Endodermal cell (in vitro differentiated cells): ENCODE data around the gene L1CAM. TPM values are rescaled to one million over a fixed set of nuclear protein-coding genes. Genes with fewer than 3 reads are reported as not detected.

Source experiments
- DNase-seq: peaks from one replicate; pipeline ENCODE4 v3.0.0-alpha.2; 2017
- H3K27ac ChIP-seq: 2 replicates; pipeline ENCODE4 v1.5.1; 2013; ENCODE audit warnings: mild to moderate bottlenecking, low read depth, low read length, moderate library complexity
- H3K27me3 ChIP-seq: 2 replicates; pipeline ENCODE4 v1.6.1; 2013; ENCODE audit warnings: mild to moderate bottlenecking, low read length, moderate library complexity; ENCODE audit not compliant: insufficient read depth, control insufficient read depth, poor library complexity, severe bottlenecking
- H3K36me3 ChIP-seq: 2 replicates; pipeline ENCODE4 v1.7.0; 2013; ENCODE audit warnings: mild to moderate bottlenecking, low read length, moderate library complexity; ENCODE audit not compliant: control insufficient read depth, insufficient read depth
- H3K4me1 ChIP-seq: one replicate; pipeline ENCODE4 v1.7.0; 2013; ENCODE audit warnings: low read length; ENCODE audit not compliant: control insufficient read depth, insufficient read depth
- H3K4me3 ChIP-seq: 2 replicates; pipeline ENCODE4 v1.5.1; 2013; ENCODE audit warnings: mild to moderate bottlenecking, low read length, moderate library complexity
- H3K9ac ChIP-seq: 2 replicates; pipeline ENCODE4 v1.6.1; 2013; ENCODE audit warnings: mild to moderate bottlenecking, low read length, moderate library complexity; ENCODE audit not compliant: poor library complexity, severe bottlenecking; ENCODE audit errors: extremely low read depth
- H3K9me3 ChIP-seq: 2 replicates; pipeline ENCODE4 v1.6.1; 2013; ENCODE audit warnings: mild to moderate bottlenecking, low read length, moderate library complexity; ENCODE audit not compliant: control insufficient read depth
- H3K27ac Mint-ChIP-seq: 2 replicates; pipeline ENCODE4 v1.8.0; 2020; ENCODE audit warnings: mixed read lengths
- H3K27me3 Mint-ChIP-seq: 2 replicates; pipeline ENCODE4 v1.8.0; 2021; ENCODE audit warnings: mild to moderate bottlenecking, mixed read lengths; ENCODE audit not compliant: insufficient read depth
- H3K36me3 Mint-ChIP-seq: 2 replicates; pipeline ENCODE4 v1.8.0; 2020; ENCODE audit warnings: low read depth, mixed read lengths
- H3K4me1 Mint-ChIP-seq: 2 replicates; pipeline ENCODE4 v1.8.0; 2020; ENCODE audit warnings: mixed read lengths
- H3K4me3 Mint-ChIP-seq: 2 replicates; pipeline ENCODE4 v1.8.0; 2020; ENCODE audit warnings: mild to moderate bottlenecking, moderate library complexity, mixed read lengths
- H3K9me3 Mint-ChIP-seq: 2 replicates; pipeline ENCODE4 v1.8.0; 2020; ENCODE audit warnings: mild to moderate bottlenecking, mixed read lengths
- CTCF ChIP-seq: fragments of 200-600 bp; sonication (generic); conservative IDR thresholded peaks from 2 replicates; pipeline ENCODE4 v1.5.0; 2021; ENCODE audit warnings: antibody characterized with exemption, mild to moderate bottlenecking
- WGBS, 2 experiments: methylation state at CpG; one replicate each; pipeline versions ENCODE4 v1.1.5 to v1.1.7; 2013; ENCODE audit warnings: missing lambda C conversion rate in 2 of 2, mixed read lengths in 1 of 2; ENCODE audit not compliant: insufficient coverage in 1 of 2, insufficient read length in 1 of 2; 5-methylcytosine and 5-hydroxymethylcytosine counted together
- total RNA-seq, 2 donors: library from RNA; stranded (reverse); fragmentation: NEBNext Ultra II Directional in 1 of 2; extraction: Animal tissue kit (Norgen Biotek cat#: 25700) in 1 of 2; gene quantifications; 2 replicates in 1 of 2; 3 replicates in 1 of 2; pipeline ENCODE4 v1.2.1, GENCODE V29; 2021

The L1CAM gene
- total RNA-seq, 2 donors from 2014 or later, result 7.5 to 29.0 TPM

DNA sequence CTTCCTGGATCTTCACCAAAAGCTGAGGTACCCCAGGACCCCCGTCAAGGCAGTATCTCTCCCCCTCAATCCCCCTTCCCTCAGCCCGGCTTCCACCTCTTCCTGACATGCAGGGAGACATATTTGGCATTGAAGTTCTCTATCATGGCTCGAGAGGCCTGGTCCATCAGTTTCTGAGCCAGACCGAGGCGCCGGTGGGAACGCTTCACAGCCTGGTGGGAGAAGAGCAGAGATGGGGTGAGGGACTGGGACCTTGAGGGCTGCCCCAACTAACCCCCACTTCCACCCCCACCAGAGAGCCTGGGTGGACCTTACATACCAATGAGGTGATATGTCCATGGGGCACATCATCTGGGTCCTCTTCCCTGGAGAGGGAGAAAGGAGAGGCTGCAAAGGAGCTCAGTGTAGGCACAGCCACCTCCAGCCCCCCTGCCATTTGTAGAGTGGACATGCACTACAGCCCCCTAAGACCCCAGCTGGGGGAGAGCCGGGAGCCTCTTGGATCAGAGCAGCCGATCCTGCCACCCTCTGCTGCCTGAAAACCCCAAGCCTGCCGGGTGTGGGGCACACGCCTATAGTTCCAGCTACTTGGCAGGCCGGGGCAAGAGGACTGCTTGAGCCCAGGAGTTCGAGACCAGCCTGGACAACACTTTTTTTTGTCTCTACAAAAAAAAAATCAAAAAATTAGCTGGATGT is 46.4 kb upstream of the L1CAM start:
- peaks cover 8% of the 10 kb centered on the region for H3K36me3 ChIP-seq
- 80 to 93% methylated on average over 1 to 11 of the region's 13 CpGs for WGBS, 2 experiments
- H3K9me3 ChIP-seq, result no peaks in the 10 kb centered on the region
- no peaks in the 10 kb centered on the region for H3K27me3 ChIP-seq
- Mint-ChIP-seq H3K9me3 (peaks cover 70% of the 10 kb centered on the region), H3K27ac (no peak overlapping the region), H3K4me1 (peaks cover 7% of the 10 kb centered on the region), H3K4me3 (no peak overlapping the region), H3K27me3 (peaks cover 1% of the 10 kb centered on the region), H3K36me3 (peaks cover 15% of the 10 kb centered on the region)
- H3K9ac ChIP-seq, result no peak overlapping the region
- no peak overlapping the region for H3K27ac ChIP-seq
- TF ChIP-seq CTCF, result no peak
- no peak overlapping the region for H3K4me3 ChIP-seq
- no peaks in the 10 kb centered on the region for H3K4me1 ChIP-seq
- no peak for DNase-seq

- DNase-seq, result no peak
- Mint-ChIP-seq H3K4me1 (peaks cover 7% of the 10 kb centered on the region), H3K27ac (no peak overlapping the region), H3K9me3 (peaks cover 72% of the 10 kb centered on the region), H3K36me3 (peaks cover 15% of the 10 kb centered on the region), H3K27me3 (peaks cover 1% of the 10 kb centered on the region), H3K4me3 (no peak overlapping the region)
- Histone ChIP-seq H3K4me1 (no peaks in the 10 kb centered on the region), H3K27ac (no peak overlapping the region), H3K36me3 (peaks cover 8% of the 10 kb centered on the region), H3K9me3 (no peaks in the 10 kb centered on the region), H3K27me3 (no peaks in the 10 kb centered on the region), H3K4me3 (no peak overlapping the region), H3K9ac (no peak overlapping the region)
- no peak for TF ChIP-seq CTCF
- 97% methylated on average over 5 to 11 of the region's 13 CpGs for WGBS, 2 experiments
Measured at GRCh38 chrX:153931748-153932147, 45.8 kb upstream of the L1CAM start.

- Histone ChIP-seq H3K27me3 (no peaks in the 10 kb centered on the region), H3K27ac (no peak overlapping the region), H3K36me3 (peaks cover 8% of the 10 kb centered on the region), H3K9me3 (no peaks in the 10 kb centered on the region), H3K4me1 (no peaks in the 10 kb centered on the region), H3K9ac (no peak overlapping the region), H3K4me3 (no peak overlapping the region)
- 88 to 100% methylated on average over 2 to 8 of the region's 8 CpGs for WGBS, 2 experiments
- Mint-ChIP-seq H3K4me1 (peaks cover 7% of the 10 kb centered on the region), H3K4me3 (no peak overlapping the region), H3K36me3 (peaks cover 14% of the 10 kb centered on the region), H3K27me3 (no peaks in the 10 kb centered on the region), H3K27ac (no peak overlapping the region), H3K9me3 (peaks cover 69% of the 10 kb centered on the region)
- no peak for DNase-seq
- no peak for TF ChIP-seq CTCF
Measured at GRCh38 chrX:153931151-153931550, 45.2 kb upstream of the L1CAM start.
